ENCODE results near the gene BOD1.

DNA sequence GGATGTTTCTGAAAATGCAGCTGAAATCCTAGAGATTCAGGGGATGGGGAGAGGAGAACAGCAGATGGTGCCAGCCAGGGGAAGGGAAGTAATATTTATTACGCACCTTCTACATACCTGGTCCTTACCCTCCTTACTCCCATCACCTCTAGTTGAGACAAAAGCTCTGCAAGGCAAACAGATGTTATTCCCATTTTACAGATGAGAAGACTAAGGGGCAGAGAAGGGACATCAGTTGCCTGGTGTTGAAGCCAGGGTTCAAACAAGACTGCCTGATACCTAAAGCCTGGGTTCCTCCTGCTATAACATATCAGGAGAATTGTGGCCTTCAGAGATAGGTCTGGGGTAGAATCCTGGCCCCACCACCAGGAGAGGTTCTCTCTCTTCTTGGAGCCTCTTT is 7.3 kb upstream of the BOD1 start:
- TF ChIP-seq, protein P1, sequence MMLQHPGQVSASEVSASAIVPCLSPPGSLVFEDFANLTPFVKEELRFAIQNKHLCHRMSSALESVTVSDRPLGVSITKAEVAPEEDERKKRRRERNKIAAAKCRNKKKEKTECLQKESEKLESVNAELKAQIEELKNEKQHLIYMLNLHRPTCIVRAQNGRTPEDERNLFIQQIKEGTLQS (IDR thresholded peaks at IDR 0.05) = no peak
- TF ChIP-seq YY1 (IDR thresholded peaks at IDR 0.05) (no peak), CTCF (IDR thresholded peaks at IDR 0.05; ENCODE audit: low read depth, low read length, missing input control) (no peak), NR2F2 (IDR thresholded peaks at IDR 0.05) (no peak), TAF1 (conservative IDR thresholded peaks at IDR 0.05) (no peak), RAD21 (IDR thresholded peaks at IDR 0.05) (no peak), REST (IDR thresholded peaks at IDR 0.05) (no peak), FOXA1 (IDR thresholded peaks at IDR 0.05) (no peak)
- TF ChIP-seq, protein P2, sequence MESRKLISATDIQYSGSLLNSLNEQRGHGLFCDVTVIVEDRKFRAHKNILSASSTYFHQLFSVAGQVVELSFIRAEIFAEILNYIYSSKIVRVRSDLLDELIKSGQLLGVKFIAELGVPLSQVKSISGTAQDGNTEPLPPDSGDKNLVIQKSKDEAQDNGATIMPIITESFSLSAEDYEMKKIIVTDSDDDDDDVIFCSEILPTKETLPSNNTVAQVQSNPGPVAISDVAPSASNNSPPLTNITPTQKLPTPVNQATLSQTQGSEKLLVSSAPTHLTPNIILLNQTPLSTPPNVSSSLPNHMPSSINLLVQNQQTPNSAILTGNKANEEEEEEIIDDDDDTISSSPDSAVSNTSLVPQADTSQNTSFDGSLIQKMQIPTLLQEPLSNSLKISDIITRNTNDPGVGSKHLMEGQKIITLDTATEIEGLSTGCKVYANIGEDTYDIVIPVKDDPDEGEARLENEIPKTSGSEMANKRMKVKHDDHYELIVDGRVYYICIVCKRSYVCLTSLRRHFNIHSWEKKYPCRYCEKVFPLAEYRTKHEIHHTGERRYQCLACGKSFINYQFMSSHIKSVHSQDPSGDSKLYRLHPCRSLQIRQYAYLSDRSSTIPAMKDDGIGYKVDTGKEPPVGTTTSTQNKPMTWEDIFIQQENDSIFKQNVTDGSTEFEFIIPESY (IDR thresholded peaks at IDR 0.05) = no peak

Data from liver (tissue), 3 donors.